Measurements from ENCODE around the gene CSF1.

CSF1 gene

GRCh38 chr1:109923131-109923945 lies 12.7 kb downstream of the CSF1 start:
- peak in 1 of 2 donors; percentile 21 for DNase-seq

GRCh38 chr1:109923946-109924275 lies 13.3 kb downstream of the CSF1 start:
- no peak for DNase-seq

- peak in 1 of 2 donors; percentile 8 for DNase-seq
Measured at GRCh38 chr1:109924316-109924715, 13.7 kb downstream of the CSF1 start.

GRCh38 chr1:109925159-109925990 lies 14.7 kb downstream of the CSF1 start:
- peak in 1 of 2 donors; percentile 43 for DNase-seq

GRCh38 chr1:109926662-109927300 lies 16.1 kb downstream of the CSF1 start:
- DNase-seq: peak in 1 of 2 donors; percentile 28

- no peak for DNase-seq
Measured at GRCh38 chr1:109927356-109927755, 16.7 kb downstream of the CSF1 start.

GRCh38 chr1:109927911-109928321 lies 17.3 kb downstream of the CSF1 start:
- DNase-seq: peak in 1 of 2 donors; percentile 61

- peak in 1 of 2 donors; percentile 49 for DNase-seq
Measured at GRCh38 chr1:109928591-109929111, 18.0 kb downstream of the CSF1 start.

- no peak for DNase-seq
Measured at GRCh38 chr1:109929170-109929569, 18.5 kb downstream of the CSF1 start.

- peak in 1 of 2 donors; percentile 23 for DNase-seq
Measured at GRCh38 chr1:109929588-109930251, 19.1 kb downstream of the CSF1 start.

GRCh38 chr1:109930252-109930993 lies 19.8 kb downstream of the CSF1 start:
- DNase-seq: peak in 1 of 2 donors; percentile 37

- DNase-seq: peak in 1 of 2 donors; percentile 55
Measured at GRCh38 chr1:109931189-109931731, 20.6 kb downstream of the CSF1 start.

- peak in 1 of 2 donors; percentile 60 for DNase-seq
Measured at GRCh38 chr1:109931911-109932636, 21.4 kb downstream of the CSF1 start.

GRCh38 chr1:109932679-109933078 lies 22.0 kb downstream of the CSF1 start:
- peak in 1 of 2 donors; percentile 52 for DNase-seq

- peak; percentile 68 to 73 for DNase-seq
Measured at GRCh38 chr1:109933856-109934711, 23.4 kb downstream of the CSF1 start.

- no peak for DNase-seq
Measured at GRCh38 chr1:109935451-109935900, 24.8 kb downstream of the CSF1 start.

- DNase-seq: no peak
Measured at GRCh38 chr1:109937738-109938137, 27.1 kb downstream of the CSF1 start.

GRCh38 chr1:109938556-109938955 lies 27.9 kb downstream of the CSF1 start:
- DNase-seq: no peak

GRCh38 chr1:109942434-109942833 lies 31.8 kb downstream of the CSF1 start:
- no peak for DNase-seq

GRCh38 chr1:109944541-109944940 lies 33.9 kb downstream of the CSF1 start:
- no peak for DNase-seq

Data from inflammatory macrophage treated with lipopolysaccharide for 1 hour (primary cell).